ENCODE results near the gene DGKI.

Gene DGKI

GRCh38 chr7:137642472-137642871, 204.3 kb downstream of the DGKI start:
- no peaks in the 10 kb centered on the region for H3K36me3 ChIP-seq (ENCODE audit: insufficient read depth)
- H3K27ac ChIP-seq: no peak overlapping the region
- H3K27me3 ChIP-seq (ENCODE audit: insufficient read depth, low read depth): no peaks in the 10 kb centered on the region
- H3K4me3 ChIP-seq (IDR thresholded peaks at IDR 0.05; ENCODE audit: insufficient read depth, low read depth, low read length): no peak overlapping the region
- H3K4me1 ChIP-seq (ENCODE audit: low read depth, poor library complexity, severe bottlenecking): no peaks in the 10 kb centered on the region
- H3K79me2 ChIP-seq (ENCODE audit: insufficient read depth, low read depth): no peaks in the 10 kb centered on the region
- no peak overlapping the region for H3K4me2 ChIP-seq
- H3K9ac ChIP-seq: no peak overlapping the region
- H2AFZ ChIP-seq (ENCODE audit: low read depth): no peak overlapping the region
- H4K20me1 ChIP-seq (ENCODE audit: insufficient read depth): no peaks in the 10 kb centered on the region
- no peak for TF ChIP-seq CTCF (conservative IDR thresholded peaks at IDR 0.05; ENCODE audit: low read depth, low read length)

GRCh38 chr7:137642031-137642430, 204.7 kb downstream of the DGKI start:
- no peaks in the 10 kb centered on the region for H3K79me2 ChIP-seq (ENCODE audit: insufficient read depth, low read depth)
- H3K4me1 ChIP-seq (ENCODE audit: low read depth, poor library complexity, severe bottlenecking): no peaks in the 10 kb centered on the region
- no peak overlapping the region for H3K4me3 ChIP-seq (IDR thresholded peaks at IDR 0.05; ENCODE audit: insufficient read depth, low read depth, low read length)
- no peak overlapping the region for H3K4me2 ChIP-seq
- H3K27me3 ChIP-seq (ENCODE audit: insufficient read depth, low read depth): no peaks in the 10 kb centered on the region
- H3K36me3 ChIP-seq (ENCODE audit: insufficient read depth): no peaks in the 10 kb centered on the region
- no peak overlapping the region for H3K9ac ChIP-seq
- TF ChIP-seq CTCF (conservative IDR thresholded peaks at IDR 0.05; ENCODE audit: low read depth, low read length): no peak
- no peak overlapping the region for H2AFZ ChIP-seq (ENCODE audit: low read depth)
- H4K20me1 ChIP-seq (ENCODE audit: insufficient read depth): no peaks in the 10 kb centered on the region
- H3K27ac ChIP-seq: no peak overlapping the region

GRCh38 chr7:137636376-137636775, 210.4 kb downstream of the DGKI start:
- no peaks in the 10 kb centered on the region for H3K79me2 ChIP-seq (ENCODE audit: insufficient read depth, low read depth)
- TF ChIP-seq CTCF (conservative IDR thresholded peaks at IDR 0.05; ENCODE audit: low read depth, low read length): no peak
- H3K4me1 ChIP-seq (ENCODE audit: low read depth, poor library complexity, severe bottlenecking): no peaks in the 10 kb centered on the region
- no peaks in the 10 kb centered on the region for H3K36me3 ChIP-seq (ENCODE audit: insufficient read depth)
- H2AFZ ChIP-seq (ENCODE audit: low read depth): no peak overlapping the region
- H3K9ac ChIP-seq: no peak overlapping the region
- no peaks in the 10 kb centered on the region for H3K27me3 ChIP-seq (ENCODE audit: insufficient read depth, low read depth)
- no peak overlapping the region for H3K4me2 ChIP-seq
- no peaks in the 10 kb centered on the region for H4K20me1 ChIP-seq (ENCODE audit: insufficient read depth)
- H3K27ac ChIP-seq: no peak overlapping the region
- H3K4me3 ChIP-seq (IDR thresholded peaks at IDR 0.05; ENCODE audit: insufficient read depth, low read depth, low read length): no peak overlapping the region

GRCh38 chr7:137635874-137636273, 210.9 kb downstream of the DGKI start:
- H3K4me1 ChIP-seq (ENCODE audit: low read depth, poor library complexity, severe bottlenecking): no peaks in the 10 kb centered on the region
- H3K79me2 ChIP-seq (ENCODE audit: insufficient read depth, low read depth): no peaks in the 10 kb centered on the region
- H3K9ac ChIP-seq: no peak overlapping the region
- no peak overlapping the region for H3K4me2 ChIP-seq
- no peak overlapping the region for H3K27ac ChIP-seq
- H2AFZ ChIP-seq (ENCODE audit: low read depth): no peak overlapping the region
- no peak for TF ChIP-seq CTCF (conservative IDR thresholded peaks at IDR 0.05; ENCODE audit: low read depth, low read length)
- no peaks in the 10 kb centered on the region for H4K20me1 ChIP-seq (ENCODE audit: insufficient read depth)
- H3K36me3 ChIP-seq (ENCODE audit: insufficient read depth): no peaks in the 10 kb centered on the region
- H3K27me3 ChIP-seq (ENCODE audit: insufficient read depth, low read depth): no peaks in the 10 kb centered on the region
- H3K4me3 ChIP-seq (IDR thresholded peaks at IDR 0.05; ENCODE audit: insufficient read depth, low read depth, low read length): no peak overlapping the region

- no peak overlapping the region for H3K4me2 ChIP-seq
- TF ChIP-seq CTCF (conservative IDR thresholded peaks at IDR 0.05; ENCODE audit: low read depth, low read length): no peak
These were observed 211.6 kb downstream of the DGKI start for GRCh38 chr7:137635132-137635531.

More at GRCh38 chr7:137635132-137635531, 211.6 kb downstream of the DGKI start:
- Histone ChIP-seq H3K4me3 (IDR thresholded peaks at IDR 0.05; ENCODE audit: insufficient read depth, low read depth, low read length) (no peak overlapping the region), H3K27ac (no peak overlapping the region), H2AFZ (ENCODE audit: low read depth) (no peak overlapping the region), H3K79me2 (ENCODE audit: insufficient read depth, low read depth) (no peaks in the 10 kb centered on the region), H3K27me3 (ENCODE audit: insufficient read depth, low read depth) (no peaks in the 10 kb centered on the region), H3K9ac (no peak overlapping the region), H3K36me3 (ENCODE audit: insufficient read depth) (no peaks in the 10 kb centered on the region), H4K20me1 (ENCODE audit: insufficient read depth) (no peaks in the 10 kb centered on the region), H3K4me1 (ENCODE audit: low read depth, poor library complexity, severe bottlenecking) (no peaks in the 10 kb centered on the region)

All from KMS-11 (cell line).